Glomerular visceral epithelial cell (primary cell): ENCODE data around the gene ZNF12.
"Not testable (repeated sequence)": the region's sequence is repeated elsewhere in the genome, so short reads cannot be mapped to it uniquely, and the experiment has no call there.

ENCODE experiments used
- DNase-seq: peaks from one replicate; pipeline ENCODE4 v3.0.0-alpha.2; 2016; ENCODE audit errors: extremely low spot score

The ZNF12 gene

GRCh38 chr7:6691609-6692106, 15.1 kb downstream of the ZNF12 start:
- no peak for DNase-seq

GRCh38 chr7:6691103-6691502, 15.6 kb downstream of the ZNF12 start:
- DNase-seq = no peak

- no peak for DNase-seq
Measured at GRCh38 chr7:6680146-6680545, 26.6 kb downstream of the ZNF12 start.

GRCh38 chr7:6675807-6676405, 30.8 kb downstream of the ZNF12 start:
- DNase-seq = no peak

GRCh38 chr7:6670851-6671250, 35.9 kb downstream of the ZNF12 start:
- not testable (repeated sequence) for DNase-seq

GRCh38 chr7:6658618-6659345, 48.0 kb downstream of the ZNF12 start:
- no peak for DNase-seq

GRCh38 chr7:6656413-6656812, 50.3 kb downstream of the ZNF12 start:
- DNase-seq = no peak

- DNase-seq = no peak
Measured at GRCh38 chr7:6655636-6656385, 50.9 kb downstream of the ZNF12 start.

GRCh38 chr7:6654842-6655610, 51.7 kb downstream of the ZNF12 start:
- no peak for DNase-seq

- no peak for DNase-seq
Measured at GRCh38 chr7:6654113-6654841, 52.5 kb downstream of the ZNF12 start.

- DNase-seq = no peak
Measured at GRCh38 chr7:6653071-6654003, 53.4 kb downstream of the ZNF12 start.

- DNase-seq = no peak
Measured at GRCh38 chr7:6652446-6653011, 54.2 kb downstream of the ZNF12 start.

GRCh38 chr7:6651851-6652445, 54.8 kb downstream of the ZNF12 start:
- DNase-seq = no peak

- no peak for DNase-seq
Measured at GRCh38 chr7:6650521-6651011, 56.2 kb downstream of the ZNF12 start.

- no peak for DNase-seq
Measured at GRCh38 chr7:6650086-6650485, 56.7 kb downstream of the ZNF12 start.

GRCh38 chr7:6649241-6649961, 57.3 kb downstream of the ZNF12 start:
- DNase-seq = no peak

GRCh38 chr7:6648815-6649104, 58.0 kb downstream of the ZNF12 start:
- no peak for DNase-seq

GRCh38 chr7:6648066-6648814, 58.5 kb downstream of the ZNF12 start:
- no peak for DNase-seq
